SK-N-SH treated with all-trans-retinoic acid at 6 μM for 48 hours (cell line): ENCODE results near the gene XBP1.
"Not testable (repeated sequence)": the region's sequence is repeated elsewhere in the genome, so short reads cannot be mapped to it uniquely, and the experiment has no call there.

Experiments
- ATAC-seq: fragments of 200-7000 bp; cut with Tn5 transposase; 3 replicates; pipeline ENCODE4 v1.9.1; 2020; ENCODE audit warnings: mild to moderate bottlenecking, moderate library complexity
- ARNTL ChIP-seq: fragments of 450-650 bp; formaldehyde crosslinking; IDR thresholded peaks from 2 replicates; pipeline ENCODE4 v1.5.0; 2020; ENCODE audit warnings: low read depth, mild to moderate bottlenecking, moderate library complexity, borderline replicate concordance
- BACH2 ChIP-seq: fragments of 250-450 bp; sonication (Bioruptor Pico); IDR thresholded peaks from 2 replicates; pipeline ENCODE4 v1.9.0; 2021; ENCODE audit warnings: mild to moderate bottlenecking, borderline replicate concordance
- CREB5 ChIP-seq: fragments of 250-450 bp; sonication (Bioruptor Pico); IDR thresholded peaks from 2 replicates; pipeline ENCODE4 v1.5.1; 2020; ENCODE audit warnings: low read depth, mild to moderate bottlenecking, moderate library complexity
- CSDC2 ChIP-seq: fragments of 250-450 bp; sonication (Bioruptor Pico); IDR thresholded peaks from 2 replicates; pipeline ENCODE4 v1.5.0; 2020; ENCODE audit warnings: mild to moderate bottlenecking, moderate library complexity
- ESRRG ChIP-seq: fragments of 250-450 bp; sonication (Bioruptor Pico); IDR thresholded peaks from 2 replicates; pipeline ENCODE4 v1.6.1; 2021; ENCODE audit warnings: mild to moderate bottlenecking
- OSR1 ChIP-seq: fragments of 250-450 bp; sonication (Bioruptor Pico); IDR thresholded peaks from 2 replicates; pipeline ENCODE4 v1.8.0; 2022; ENCODE audit warnings: moderate library complexity, mild to moderate bottlenecking, inconsistent platforms
- PATZ1 ChIP-seq: fragments of 250-450 bp; sonication (Bioruptor Pico); IDR thresholded peaks from 2 replicates; pipeline ENCODE4 v1.8.0; 2020; ENCODE audit warnings: mild to moderate bottlenecking, moderate library complexity, borderline replicate concordance
- POU6F1 ChIP-seq: fragments of 250-450 bp; sonication (Bioruptor Pico); IDR thresholded peaks from 2 replicates; pipeline ENCODE4 v1.8.0; 2021; ENCODE audit warnings: low read depth, mild to moderate bottlenecking, moderate library complexity, borderline replicate concordance
- PPARA ChIP-seq: fragments of 250-450 bp; sonication (Bioruptor Pico); IDR thresholded peaks from 2 replicates; pipeline ENCODE4 v1.5.0; 2020; ENCODE audit warnings: mild to moderate bottlenecking, borderline replicate concordance
- RARB ChIP-seq: fragments of 250-450 bp; sonication (Bioruptor Pico); IDR thresholded peaks from 2 replicates; pipeline ENCODE4 v1.8.0; 2021; ENCODE audit warnings: mild to moderate bottlenecking, moderate library complexity
- SNAI2 ChIP-seq: fragments of 250-450 bp; sonication (Bioruptor Pico); IDR thresholded peaks from 2 replicates; pipeline ENCODE4 v1.5.0; 2020; ENCODE audit warnings: mild to moderate bottlenecking, moderate library complexity
- TCF4 ChIP-seq: fragments of 250-450 bp; sonication (Bioruptor Pico); IDR thresholded peaks from 2 replicates; pipeline ENCODE4 v1.8.0; 2021; ENCODE audit warnings: mild to moderate bottlenecking, moderate library complexity, borderline replicate concordance
- TOX ChIP-seq: fragments of 250-450 bp; sonication (Bioruptor Pico); IDR thresholded peaks from 2 replicates; pipeline ENCODE4 v1.8.0; 2021; ENCODE audit warnings: mild to moderate bottlenecking, moderate library complexity, borderline replicate concordance
- TSHZ2 ChIP-seq: fragments of 250-450 bp; sonication (Bioruptor Pico); IDR thresholded peaks from 2 replicates; pipeline ENCODE4 v1.5.0; 2020; ENCODE audit warnings: mild to moderate bottlenecking, moderate library complexity
- ZC3H10 ChIP-seq: fragments of 250-450 bp; sonication (Bioruptor Pico); IDR thresholded peaks from 2 replicates; pipeline ENCODE4 v1.5.1; 2021; ENCODE audit warnings: mild to moderate bottlenecking, moderate library complexity
- ZFP30 ChIP-seq: fragments of 450-650 bp; formaldehyde crosslinking; IDR thresholded peaks from 2 replicates; pipeline ENCODE4 v1.5.0; 2022; ENCODE audit warnings: mild to moderate bottlenecking, moderate library complexity
- ZNF565 ChIP-seq: fragments of 450-650 bp; formaldehyde crosslinking; conservative IDR thresholded peaks from 2 replicates; pipeline ENCODE4 v1.5.0; 2020; ENCODE audit warnings: low read depth, mild to moderate bottlenecking, moderate library complexity

Gene XBP1

GRCh38 chr22:28810821-28811491, 10.6 kb upstream of the XBP1 start (continued):
- TF ChIP-seq CREB5, result no peak
- TF ChIP-seq ARNTL, result no peak
- TF ChIP-seq RARB (CRISPR knock-in tag), result no peak
- no peak for TF ChIP-seq TCF4 (CRISPR knock-in tag)
- TF ChIP-seq TOX, result no peak

- TF ChIP-seq TCF4 (CRISPR knock-in tag), result no peak
- no peak for TF ChIP-seq RARB (CRISPR knock-in tag)
- TF ChIP-seq BACH2 (CRISPR knock-in tag), result no peak
- TF ChIP-seq CSDC2, result no peak
- no peak for TF ChIP-seq ZC3H10 (CRISPR knock-in tag)
- no peak for TF ChIP-seq POU6F1 (CRISPR knock-in tag)
- TF ChIP-seq ESRRG, result no peak
- no peak for ATAC-seq
Observed at GRCh38 chr22:28808716-28809355, 8.5 kb upstream of the XBP1 start.

- not testable (repeated sequence) for ATAC-seq
Observed at GRCh38 chr22:28805426-28805825, 5.1 kb upstream of the XBP1 start.

- ATAC-seq, result no peak
- TF ChIP-seq ZFP30 (no peak), ZNF565 (no peak), RARB (CRISPR knock-in tag) (no peak), POU6F1 (CRISPR knock-in tag) (no peak), PPARA (CRISPR knock-in tag) (no peak), PATZ1 (CRISPR knock-in tag) (no peak), TCF4 (CRISPR knock-in tag) (no peak), OSR1 (CRISPR knock-in tag) (no peak), ESRRG (no peak), SNAI2 (CRISPR knock-in tag) (no peak), CSDC2 (no peak), CREB5 (no peak), BACH2 (CRISPR knock-in tag) (no peak), TOX (no peak), TSHZ2 (no peak)
Observed at GRCh38 chr22:28802595-28803123, 2.3 kb upstream of the XBP1 start.
